Myocyte (in vitro differentiated cells): ENCODE data around the gene HOXA11. TPM values are rescaled to one million over a fixed set of nuclear protein-coding genes. Genes with fewer than 3 reads are reported as not detected.

Source experiments
- DNase-seq: peaks from one replicate; pipeline ENCODE4 v3.0.0-alpha.2; 2012; ENCODE audit warnings: low read depth
- total RNA-seq: library from RNA; depleted of rRNA; stranded (reverse); fragments of >200 nt; gene quantifications from 2 replicates; pipeline ENCODE4 v1.2.3, GENCODE V29; 2014

The HOXA11 gene
- total RNA-seq, 1 donor from 2014 or later, result 1.7 TPM

DNA sequence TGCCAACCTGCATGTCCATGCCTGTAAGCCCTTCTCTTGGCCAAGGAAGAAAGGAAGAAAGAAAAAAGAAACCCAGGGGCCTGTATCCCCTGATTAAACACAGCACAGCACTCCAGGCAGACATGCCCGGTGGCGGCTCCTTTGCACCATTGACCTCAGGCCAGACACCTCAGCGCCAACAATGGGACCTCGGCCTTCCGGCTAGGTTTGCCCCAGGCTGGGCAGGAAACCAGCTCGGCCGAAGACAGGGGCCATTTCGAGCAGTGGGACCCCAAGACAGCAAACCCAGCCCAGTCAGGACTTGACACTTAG, 13.8 kb downstream of the HOXA11 start:
- no peak for DNase-seq

DNA sequence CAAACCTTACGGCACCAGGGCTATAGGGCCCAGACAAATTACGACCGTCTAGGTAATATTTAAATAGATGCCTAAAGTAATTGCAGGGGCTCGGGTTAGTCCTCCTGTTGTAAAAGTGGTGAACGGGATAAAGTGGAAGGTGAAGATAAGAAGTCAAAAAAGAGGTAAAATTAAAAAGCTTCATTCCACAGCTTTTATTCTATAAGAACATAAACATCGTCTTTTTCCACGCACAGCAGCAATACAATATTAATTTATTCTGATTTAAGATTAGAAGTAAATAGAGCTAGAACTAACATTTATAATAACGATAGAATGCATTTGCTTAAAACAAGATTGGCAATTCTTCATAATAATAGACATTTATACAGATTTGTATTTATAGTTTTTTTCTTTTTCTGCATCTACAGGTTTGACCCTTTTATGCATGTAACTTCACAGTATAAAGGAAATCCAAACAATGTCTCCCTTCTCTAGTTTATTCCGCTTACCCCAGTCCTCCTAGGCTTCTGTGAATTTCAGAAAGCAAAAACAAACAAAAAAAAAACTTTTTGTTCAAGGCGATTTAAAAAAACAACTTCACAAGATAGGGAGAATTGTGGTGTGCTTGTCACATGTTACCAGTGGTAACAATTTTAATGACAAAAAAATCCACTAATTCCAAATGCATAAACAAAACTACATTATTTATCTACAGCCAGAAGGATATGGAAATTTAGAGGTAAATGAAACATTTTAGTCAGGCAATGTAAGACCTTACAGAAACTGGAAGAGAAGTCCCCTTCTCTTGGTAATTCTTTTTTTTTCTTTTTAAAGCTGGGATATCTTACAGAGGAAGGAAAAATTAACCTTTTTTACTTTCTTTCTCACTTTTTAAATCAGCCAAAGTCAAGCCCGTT, 14.4 kb downstream of the HOXA11 start:
- DNase-seq, result no peak

DNA sequence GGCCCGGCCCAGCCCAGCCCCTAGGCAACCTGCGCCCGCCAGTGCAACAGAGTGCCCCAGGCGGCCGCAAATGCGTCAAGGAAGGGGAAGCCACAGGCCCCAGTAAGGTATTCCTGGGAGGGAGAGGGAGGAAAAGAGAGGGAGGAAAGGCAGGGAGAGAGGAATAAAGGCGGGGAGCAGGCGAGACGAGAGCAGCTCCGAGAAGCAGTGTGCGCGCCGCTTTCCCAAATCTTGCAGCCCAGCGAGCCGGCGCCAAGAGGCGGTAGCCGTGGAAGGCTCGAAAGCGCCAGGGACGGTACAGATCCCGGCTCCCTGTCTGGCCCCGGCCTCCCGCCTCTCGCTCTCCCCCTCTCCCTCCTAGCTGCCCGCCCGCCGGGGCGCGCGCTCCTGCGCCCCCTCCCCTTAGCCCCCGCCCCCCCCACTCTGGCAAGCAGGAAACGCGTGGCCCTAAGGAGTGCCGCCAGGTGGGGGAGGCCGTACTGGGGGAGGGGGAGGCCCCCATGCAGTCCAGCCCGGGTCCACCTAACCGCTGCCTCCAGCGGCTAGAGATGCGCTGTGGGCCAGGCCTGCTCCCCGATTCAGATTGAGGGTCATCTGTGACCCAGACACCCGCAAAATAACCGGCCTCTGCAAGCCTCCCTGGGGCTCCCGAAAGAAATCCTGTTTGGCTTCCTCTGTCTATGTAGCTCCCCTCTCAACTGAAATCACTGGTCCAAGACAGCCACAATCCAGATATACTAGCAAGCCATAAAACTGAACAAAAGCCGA, 15.2 kb downstream of the HOXA11 start:
- DNase-seq, result no peak

DNA sequence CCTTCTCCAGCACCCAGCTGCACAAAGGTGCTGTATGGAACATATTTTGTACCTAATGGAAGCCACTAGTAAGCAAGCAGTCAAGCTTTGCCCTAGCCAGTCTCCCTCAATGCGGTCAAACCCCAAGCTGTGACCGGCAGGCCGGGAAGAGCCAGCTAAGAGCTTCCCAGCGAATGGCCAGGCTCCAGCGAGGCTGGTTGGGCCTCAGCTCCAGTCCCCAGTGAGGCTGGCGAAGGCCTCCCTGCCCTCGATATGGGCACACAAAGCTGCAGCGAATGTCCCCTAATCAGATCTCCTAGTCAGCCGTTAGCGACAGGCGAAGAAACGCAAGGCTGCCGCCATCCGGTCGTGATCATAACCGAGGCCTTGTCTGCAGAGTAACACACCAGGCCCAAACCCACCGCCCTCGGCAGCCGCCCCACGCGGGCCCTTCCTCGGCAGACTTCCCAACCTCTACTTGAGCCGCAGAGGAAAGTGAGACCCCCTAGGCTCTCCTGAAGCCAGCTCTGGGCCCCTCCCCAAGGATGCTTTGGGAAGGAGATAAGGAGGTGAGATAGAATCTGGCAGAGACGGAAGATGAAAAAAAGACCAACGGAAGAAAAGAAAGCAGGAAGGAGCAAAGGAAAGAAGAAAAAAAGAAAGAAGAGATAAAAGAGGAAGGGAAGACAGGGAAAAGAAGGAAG, 16.6 kb downstream of the HOXA11 start:
- no peak for DNase-seq

DNA sequence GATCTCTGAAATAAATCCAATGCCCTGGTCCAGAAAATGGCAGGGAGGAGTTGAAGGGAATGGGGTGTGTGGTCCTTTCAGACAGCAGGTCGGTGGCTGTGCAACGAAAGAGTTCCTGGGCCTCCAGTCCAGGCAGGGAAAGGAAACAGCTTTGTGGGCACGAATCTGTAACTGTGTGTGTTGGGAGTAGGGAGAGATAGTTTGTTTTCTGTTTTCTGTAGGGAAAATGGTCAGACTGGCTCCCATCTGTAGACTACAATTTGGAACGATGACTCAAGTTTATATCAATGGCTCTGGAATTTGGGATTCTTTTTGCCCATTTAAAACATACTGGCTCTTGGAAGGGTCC, 17.1 kb downstream of the HOXA11 start:
- no peak for DNase-seq

DNA sequence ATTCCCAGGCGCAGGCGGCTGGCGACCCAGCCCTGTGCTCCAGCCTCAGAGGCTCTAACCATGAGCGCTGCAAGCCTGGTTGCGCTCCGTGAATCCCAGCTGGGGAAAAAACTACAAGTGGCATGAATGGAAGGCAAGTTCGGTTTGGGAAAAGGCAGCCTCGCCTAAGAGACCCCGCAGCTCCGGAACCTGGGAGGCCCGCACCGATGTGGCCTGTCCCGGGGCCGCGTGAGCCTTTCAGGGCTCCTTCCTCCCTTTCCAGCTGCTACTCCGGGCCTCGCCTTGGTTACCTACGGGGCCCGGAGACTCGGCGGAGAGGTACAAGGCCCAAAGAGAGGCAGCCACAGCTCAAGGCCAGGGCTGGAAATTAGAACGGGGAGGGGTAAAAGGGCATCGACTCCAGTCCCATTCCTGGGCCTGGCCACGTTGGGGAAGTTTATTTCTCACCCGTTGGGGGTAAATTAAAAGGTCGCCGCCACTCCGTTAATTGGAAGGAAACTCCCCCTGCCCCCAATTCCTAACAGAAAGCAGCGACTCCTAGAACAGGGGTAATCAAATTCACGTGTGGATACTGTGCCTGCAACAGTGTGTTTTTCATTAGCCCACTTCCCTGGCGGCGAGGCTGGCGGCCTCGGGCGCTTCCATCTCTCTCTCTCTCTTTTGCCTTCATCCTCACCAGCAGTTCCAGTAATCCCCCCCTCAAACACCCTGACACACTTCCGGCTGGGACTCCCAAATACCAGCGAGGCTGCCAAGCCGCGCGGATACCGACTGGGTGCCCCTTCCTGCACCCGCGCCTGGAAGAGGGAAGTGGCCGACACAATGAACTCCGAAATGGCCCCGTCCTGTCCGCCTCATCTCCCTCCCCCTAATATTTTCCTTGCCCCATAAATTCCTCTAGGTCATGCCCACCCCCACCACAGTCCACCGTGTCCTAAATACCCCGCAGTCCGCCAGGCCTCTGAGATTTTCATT, 18.2 kb downstream of the HOXA11 start:
- no peak for DNase-seq

DNA sequence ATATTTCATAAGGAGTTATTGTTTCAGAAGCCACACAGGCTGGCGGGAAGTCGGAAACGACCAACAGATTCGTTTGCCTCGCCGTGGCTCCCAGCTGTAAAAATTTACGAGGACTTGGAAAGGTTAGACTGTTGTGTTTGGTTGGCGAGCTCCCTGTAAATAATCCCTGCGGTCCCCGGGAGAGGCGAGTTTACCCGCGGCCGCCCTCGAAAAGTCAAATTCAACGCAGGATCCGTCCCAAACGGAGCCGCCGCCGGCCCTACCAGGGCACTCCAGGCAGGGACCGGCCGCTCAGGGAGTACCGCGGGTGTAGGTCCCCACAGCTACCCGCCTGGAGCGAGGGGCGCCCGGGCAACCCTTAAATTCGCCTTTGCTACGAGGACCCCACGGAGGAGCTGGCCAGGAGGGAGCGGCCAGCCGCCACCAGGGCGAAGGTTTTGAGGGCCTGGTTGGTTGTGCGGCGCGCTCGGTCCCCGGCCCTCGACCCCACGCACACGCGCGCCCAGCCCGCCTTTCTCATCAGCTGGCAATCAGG, 19.0 kb downstream of the HOXA11 start:
- no peak for DNase-seq

DNA sequence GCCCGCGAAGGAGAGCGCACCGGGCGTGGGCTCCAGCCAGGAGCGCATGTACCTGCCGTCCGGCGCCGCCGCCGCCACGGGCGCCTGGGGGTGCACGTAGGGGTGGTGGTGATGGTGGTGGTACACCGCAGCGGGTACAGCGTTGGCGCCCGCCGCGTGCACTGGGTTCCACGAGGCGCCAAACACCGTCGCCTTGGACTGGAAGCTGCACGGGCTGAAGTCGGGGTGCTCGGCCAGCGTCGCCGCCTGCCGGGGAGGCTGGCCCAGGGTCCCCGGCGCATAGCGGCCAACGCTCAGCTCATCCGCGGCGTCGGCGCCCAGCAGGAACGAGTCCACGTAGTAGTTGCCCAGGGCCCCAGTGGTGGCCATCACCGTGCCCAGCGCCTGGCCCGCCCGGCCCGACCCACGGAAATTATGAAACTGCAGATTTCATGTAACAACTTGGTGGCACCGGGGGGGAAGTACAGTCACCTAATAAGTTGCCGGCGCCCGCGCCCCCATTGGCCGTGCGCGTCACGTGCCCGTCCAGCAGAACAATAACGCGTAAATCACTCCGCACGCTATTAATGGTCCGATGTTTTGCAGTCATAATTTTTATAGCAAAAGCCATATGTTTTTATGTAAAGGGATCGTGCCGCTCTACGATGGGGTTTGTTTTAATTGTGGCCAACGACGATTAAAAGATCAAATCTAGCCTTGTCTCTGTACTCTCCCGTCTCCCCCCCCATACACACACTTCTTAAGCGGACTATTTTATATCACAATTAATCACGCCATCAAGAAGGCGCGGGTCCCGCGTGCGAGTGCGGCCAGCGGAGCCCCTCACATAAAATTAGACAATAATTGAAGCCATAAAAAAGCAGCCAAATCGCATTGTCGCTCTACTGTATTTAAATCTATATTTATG, 19.7 kb downstream of the HOXA11 start, which contains the start of gene HOXA9:
Gene HOXA9 (minus strand): TSS at position 449 of the 907 bp plus-strand sequence. CDS start 80 bp downstream, at position 369.
- peak; percentile 91 for DNase-seq

DNA sequence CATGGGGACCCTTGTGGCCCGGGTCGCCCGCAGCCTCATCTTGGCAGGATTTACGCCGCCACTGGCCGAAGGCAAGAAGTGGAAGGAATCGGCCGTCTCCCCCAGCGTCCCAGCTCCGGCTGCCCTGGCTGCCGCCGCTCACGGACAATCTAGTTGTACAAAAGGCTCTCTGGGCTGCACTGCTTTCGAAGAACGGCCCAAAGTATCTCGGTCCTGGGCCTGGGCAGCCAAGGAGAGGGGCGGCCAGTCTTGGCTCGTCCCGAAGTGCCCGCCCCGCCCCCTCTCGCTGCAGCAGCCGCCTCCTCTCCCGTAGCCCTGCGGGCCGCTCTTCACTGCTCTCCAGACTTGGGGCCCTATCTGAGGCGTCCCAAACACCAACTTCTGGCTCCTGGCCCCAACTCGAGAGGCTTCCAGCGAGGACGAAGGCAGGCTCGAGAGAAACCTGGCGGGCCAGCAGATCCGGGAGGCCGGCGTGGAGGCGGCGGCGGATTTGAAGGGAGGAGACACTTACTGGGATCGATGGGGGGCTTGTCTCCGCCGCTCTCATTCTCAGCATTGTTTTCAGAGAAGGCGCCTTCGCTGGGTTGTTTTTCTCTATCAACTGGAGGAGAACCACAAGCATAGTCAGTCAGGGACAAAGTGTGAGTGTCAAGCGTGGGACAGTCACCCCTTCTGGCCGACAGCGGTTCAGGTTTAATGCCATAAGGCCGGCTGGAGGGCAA, 20.5 kb downstream of the HOXA11 start:
- no peak for DNase-seq

DNA sequence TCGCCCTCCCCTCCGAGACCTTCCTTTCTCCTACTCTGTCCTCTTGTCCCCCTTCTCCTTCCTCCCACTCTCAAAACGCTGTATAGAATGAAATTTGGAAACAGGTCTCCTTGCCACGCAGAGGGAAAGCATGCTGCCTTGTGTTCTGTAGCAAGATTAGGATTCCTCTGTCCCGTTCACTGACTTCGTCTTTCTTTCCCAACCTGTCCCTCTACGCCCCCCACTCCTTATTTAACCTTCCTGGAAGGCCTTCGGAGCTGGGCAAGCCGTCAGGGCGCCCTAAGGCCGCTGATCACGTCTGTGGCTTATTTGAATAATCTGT, 21.0 kb downstream of the HOXA11 start:
- DNase-seq, result no peak

DNA sequence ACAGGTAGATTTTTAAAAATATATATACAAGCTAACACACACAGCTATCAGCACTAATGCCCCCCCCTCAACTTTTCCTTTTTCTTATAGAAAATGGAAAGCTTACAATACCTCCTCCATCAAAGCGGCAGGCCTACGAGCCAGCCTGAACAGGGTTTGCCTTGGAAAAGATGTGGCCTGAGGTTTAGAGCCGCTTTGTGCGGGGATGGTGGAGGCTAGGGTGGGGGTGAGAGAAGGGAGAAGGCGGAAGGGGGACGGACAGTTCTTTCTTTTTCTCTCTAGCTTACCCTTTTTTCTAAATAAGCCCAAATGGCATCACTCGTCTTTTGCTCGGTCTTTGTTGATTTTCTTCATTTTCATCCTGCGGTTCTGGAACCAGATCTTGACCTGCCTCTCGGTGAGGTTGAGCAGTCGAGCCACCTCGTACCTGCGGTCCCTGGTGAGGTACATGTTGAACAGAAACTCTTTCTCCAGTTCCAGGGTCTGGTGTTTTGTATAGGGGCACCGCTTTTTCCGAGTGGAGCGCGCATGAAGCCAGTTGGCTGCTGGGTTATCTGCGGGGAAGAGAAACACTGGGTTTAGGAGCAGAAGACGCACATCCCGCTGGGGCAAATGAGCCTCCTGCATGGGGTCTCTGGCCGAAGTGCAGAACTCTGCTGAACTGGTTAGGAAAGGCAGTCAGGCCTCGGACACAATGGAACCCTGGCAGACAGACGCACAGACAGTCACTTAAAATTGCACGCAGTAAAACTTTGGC, 21.6 kb downstream of the HOXA11 start:
- DNase-seq, result no peak

DNA sequence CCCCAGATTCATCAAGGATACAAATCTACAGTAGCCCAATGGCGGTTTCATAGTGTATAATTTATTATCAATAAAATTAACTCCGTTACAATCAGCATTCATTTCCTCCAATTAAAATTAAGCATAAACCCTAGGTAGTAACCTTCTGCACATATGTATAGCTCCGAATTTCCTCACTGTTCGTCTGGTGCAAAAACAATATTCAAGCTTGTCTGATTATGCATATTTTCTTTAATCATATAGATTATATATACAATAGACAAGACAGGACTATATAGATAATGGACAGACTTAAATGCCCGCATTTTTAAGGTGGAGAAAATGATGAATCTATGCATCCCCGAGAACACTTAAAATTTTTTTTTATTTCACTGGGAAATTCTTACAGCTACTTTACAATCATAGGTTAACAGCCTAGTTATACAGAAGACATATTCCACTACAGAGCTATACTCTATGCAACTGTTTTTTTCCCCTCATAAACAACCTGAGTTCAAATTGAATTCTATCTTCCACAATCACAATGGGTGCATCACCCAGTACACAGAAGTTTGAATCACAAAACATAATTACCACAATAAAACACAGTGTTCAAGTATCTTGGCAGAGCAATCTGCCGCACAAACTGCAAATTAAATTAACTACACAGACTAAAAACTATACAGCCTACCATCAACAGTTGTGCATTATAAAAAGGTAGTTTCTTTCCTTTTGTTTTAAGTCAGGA, 22.3 kb downstream of the HOXA11 start:
- no peak for DNase-seq

DNA sequence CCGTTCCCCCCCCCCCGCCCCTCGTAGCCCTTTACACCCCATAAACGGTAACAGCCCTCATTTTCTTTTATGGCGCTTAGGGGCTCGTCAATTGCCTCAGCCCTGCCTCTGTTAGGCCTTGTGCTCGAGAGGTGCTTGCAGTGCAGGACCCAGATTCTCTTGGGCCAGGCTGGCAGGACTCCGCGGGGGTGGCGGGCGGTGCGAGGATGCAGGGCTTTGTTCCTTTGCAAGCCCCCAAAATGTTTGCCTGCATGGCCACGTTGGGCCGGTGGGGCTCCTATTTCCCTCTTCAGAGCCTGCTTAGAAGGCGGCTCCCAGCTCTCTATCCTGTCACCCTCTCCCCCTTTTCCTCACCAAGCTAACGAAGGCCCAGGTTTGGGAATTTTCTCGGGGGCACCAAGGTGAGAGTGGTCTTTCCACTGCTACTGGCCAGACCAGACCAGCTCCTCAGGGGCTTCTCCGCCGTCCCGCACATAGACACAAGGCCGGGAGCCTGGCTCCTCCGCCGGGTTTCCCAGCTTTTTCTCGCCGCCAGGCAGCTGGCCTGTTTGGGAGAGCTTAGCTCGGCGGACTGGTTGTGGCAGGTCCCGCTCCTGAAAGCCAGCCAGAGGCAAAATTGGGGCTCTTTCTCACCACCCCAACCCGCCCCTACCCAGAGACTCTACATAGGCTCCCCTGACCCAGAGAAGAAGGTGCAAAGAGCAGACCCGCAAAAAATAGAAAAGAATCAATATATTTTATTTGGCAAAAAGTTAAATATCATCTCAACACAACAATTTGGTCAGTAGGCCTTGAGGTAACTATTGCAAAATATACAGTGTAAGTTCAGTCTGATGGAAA, 23.1 kb downstream of the HOXA11 start:
- DNase-seq, result no peak

DNA sequence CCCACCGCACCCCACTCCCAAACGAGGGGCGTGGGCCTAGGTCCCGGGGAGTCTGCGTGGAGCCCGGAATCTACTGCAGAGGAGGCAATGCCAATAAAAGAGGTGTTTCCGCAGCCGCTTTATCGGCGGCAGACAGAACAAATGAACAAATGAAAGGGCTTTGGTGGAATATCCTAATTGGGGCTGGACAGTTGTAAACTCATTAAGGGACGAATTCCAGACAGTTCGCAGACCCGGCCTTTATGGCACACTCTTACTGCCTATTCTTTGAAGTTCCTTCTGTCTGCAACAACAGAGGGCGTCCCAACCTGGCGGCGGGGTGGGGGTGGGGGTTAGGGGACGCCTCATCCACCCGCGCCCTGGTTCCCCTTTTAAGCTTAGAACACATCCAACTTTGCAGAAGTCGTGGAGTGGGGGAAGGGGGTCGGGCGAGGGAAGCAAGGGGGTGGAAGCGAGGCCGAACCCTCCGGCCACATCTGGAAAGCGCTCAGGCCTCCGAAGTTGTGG, 23.8 kb downstream of the HOXA11 start:
- no peak for DNase-seq

DNA sequence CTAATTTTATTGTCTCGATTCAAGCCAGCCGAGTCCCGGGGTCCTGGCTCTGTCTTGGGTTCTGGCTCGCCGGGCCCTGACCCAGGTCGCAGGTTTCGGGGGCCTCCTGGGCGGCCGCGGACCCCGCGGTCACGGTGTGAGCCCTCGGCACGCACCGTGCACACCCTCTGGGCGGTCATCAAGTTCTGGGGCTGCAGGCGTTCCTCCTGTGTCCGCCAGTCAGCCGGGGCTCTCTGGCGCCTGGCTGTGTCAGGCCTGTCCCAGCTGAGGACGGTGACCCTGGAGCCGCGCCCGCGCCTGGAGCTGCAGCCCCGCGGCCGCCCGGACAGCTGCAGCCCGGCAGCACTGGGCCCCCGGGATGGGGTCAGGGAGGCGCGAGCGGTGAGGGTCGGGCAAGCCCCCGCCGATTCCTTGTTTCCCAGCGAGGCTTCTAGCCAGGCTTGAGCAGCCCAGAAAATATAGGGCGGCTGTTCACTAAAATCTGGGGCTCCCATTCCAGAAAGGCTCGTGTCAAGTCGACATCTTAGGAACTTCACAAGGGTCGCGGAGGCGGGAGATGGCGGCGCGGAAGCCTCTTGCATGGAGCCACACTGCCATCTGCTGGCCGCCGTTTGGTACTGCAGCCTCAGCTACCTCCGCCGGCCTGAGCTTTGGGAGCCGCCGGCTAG, 24.4 kb downstream of the HOXA11 start:
- peak; percentile 92 for DNase-seq

DNA sequence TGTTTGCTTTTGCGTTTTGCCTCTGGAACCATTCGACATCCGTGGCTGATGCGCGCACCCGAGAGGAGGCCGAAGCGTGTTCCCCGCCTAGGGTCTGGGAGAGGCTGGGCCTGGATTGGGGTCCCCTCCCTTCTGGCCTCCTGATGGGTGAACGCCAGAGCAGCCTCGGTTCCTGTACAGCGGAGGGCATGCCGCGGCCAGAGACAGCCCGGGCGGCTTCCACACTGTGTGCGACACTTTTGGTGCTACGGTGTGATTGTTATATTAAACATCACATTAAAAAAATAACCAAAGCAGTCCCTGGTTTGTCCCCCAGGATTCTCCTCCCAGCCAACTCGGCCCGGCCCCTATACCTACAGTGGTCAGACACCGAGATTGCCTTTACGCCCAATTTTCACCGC, 24.9 kb downstream of the HOXA11 start:
- DNase-seq, result no peak
